NCI-H345 treated with DMSO at 0.1 percent for 48 hours (cell line): Measurements from ENCODE around the gene RPL36A.

Experiments
- DNase-seq: peaks from one replicate; lab custom pipeline; 2025; ENCODE audit not compliant: unreplicated experiment; lab: John Stamatoyannopoulos, UW

RPL36A gene

DNA sequence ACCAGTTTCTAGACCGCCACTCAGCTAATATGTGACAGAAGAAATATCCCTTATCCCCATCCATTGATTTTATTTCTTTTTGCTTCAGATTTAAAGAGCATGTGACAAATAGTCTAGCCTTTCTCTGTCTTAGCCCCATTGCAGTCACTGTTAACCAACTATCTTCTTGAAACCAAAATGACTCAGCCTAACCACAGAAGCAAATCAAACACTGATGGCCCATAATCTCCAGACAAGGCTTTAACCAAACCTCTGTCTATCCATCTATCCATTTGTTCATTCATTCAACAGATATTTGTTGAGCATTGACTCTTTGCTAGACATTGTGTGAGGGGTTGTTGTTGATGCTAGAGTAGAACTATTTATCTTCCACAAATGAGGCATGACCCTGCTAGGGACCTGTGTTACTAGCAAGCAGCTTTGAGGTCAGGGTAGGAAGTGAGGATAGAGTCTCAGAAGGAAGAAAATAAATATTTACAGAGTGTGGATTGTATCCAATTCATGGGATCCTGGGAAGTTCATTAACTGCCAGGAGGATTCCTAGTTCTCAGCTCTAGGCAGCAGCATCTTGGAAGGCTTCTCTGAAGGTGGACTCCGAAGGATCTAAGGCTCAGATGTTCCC is 39.8 kb downstream of the RPL36A start:
- no peak for DNase-seq

DNA sequence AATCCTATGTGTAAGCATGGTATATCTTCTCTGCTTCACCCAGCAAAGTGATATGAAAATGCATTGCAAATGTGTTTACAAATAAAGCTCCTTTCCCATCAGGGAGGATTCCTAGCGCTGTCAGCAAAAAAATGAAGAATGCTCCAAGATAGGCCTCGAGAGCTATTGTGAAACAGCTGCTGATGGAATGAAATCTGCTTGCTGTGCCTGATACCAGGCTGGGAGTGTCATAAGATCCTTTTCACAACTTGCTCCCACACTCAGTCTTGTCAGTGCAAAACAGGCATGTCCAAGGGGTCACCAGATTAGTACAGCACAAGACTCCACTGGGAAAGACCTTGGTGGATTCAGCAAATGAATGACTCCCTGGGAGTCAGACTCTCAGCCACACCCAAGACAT is 51.3 kb downstream of the RPL36A start:
- DNase-seq, result no peak
